A549 treated with ZK216348 at 1 μM for 4 hours (cell line): Measurements from ENCODE around the gene PJA2. TPM values are rescaled to one million over a fixed set of nuclear protein-coding genes. Genes with fewer than 3 reads are reported as not detected.

Experiments
- total RNA-seq: library from RNA; stranded (reverse); fragments of 200-300 nt; extraction: Qiagen RNA extraction; gene quantifications from 5 replicates; pipeline ENCODE4 v1.2.3, GENCODE V29; 2022; ENCODE audit warnings: low read depth

Gene PJA2
- total RNA-seq, result 9.6 to 20.6 TPM (median 18.0 TPM) in 5 replicates

GRCh38 chr5:109409844-109410388 is at the start of gene PJA2:
Gene PJA2 (minus strand): TSS chr5:109409974. CDS start chr5:109383433, 26,541 bp downstream.

